Kidney epithelial cell (primary cell): Measurements from ENCODE around the gene SHLD1. TPM values are rescaled to one million over a fixed set of nuclear protein-coding genes. Genes with fewer than 3 reads are reported as not detected.

Experiments used
- DNase-seq: peaks from one replicate; pipeline ENCODE4 v3.0.0-alpha.2; 2010; ENCODE audit warnings: low read depth
- H3K27me3 ChIP-seq: 2 replicates; pipeline ENCODE4 v1.6.0; 2011; ENCODE audit warnings: low read length; ENCODE audit not compliant: control insufficient read depth, insufficient read depth
- H3K36me3 ChIP-seq: 2 replicates; pipeline ENCODE4 v1.5.1; 2011; ENCODE audit warnings: low read length; ENCODE audit not compliant: control insufficient read depth, insufficient read depth
- H3K4me3 ChIP-seq: 2 replicates; pipeline ENCODE4 v1.5.1; 2011; ENCODE audit warnings: low read depth, mild to moderate bottlenecking, control low read depth, low read length
- total RNA-seq: library from RNA; depleted of rRNA; stranded (reverse); fragments of >200 nt; gene quantifications from 2 replicates; pipeline ENCODE4 v1.2.3, GENCODE V29; 2015
- TF ChIP-seq, protein P1 (sequence below): IDR thresholded peaks from 2 replicates; pipeline ENCODE4 v1.5.1; 2011; ENCODE audit warnings: mild to moderate bottlenecking, moderate library complexity, low read length, control low read depth, inconsistent platforms; ENCODE audit not compliant: insufficient read depth, poor library complexity, severe bottlenecking

Gene SHLD1
- total RNA-seq, 1 donor from 2014 or later, result 1.3 TPM

DNA sequence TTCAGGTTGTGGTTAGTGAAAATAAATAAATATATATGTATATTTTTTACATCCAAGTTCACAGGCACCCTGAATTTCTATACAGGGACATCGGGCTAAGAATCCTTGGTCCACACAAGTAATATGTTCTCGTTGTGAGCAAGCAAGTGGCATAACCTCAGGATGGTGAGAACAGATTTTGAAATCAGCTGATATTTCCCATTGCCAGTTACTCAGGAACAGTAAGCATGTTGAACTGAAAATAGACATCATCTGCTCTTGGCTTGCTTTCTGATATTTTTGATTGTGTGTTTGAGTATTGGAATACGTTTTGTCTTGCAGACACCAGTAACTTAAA, 112.5 kb downstream of the SHLD1 start:
- Histone ChIP-seq H3K4me3 (no peak overlapping the region), H3K36me3 (no peaks in the 10 kb centered on the region), H3K27me3 (no peaks in the 10 kb centered on the region)
- TF ChIP-seq, protein P1, sequence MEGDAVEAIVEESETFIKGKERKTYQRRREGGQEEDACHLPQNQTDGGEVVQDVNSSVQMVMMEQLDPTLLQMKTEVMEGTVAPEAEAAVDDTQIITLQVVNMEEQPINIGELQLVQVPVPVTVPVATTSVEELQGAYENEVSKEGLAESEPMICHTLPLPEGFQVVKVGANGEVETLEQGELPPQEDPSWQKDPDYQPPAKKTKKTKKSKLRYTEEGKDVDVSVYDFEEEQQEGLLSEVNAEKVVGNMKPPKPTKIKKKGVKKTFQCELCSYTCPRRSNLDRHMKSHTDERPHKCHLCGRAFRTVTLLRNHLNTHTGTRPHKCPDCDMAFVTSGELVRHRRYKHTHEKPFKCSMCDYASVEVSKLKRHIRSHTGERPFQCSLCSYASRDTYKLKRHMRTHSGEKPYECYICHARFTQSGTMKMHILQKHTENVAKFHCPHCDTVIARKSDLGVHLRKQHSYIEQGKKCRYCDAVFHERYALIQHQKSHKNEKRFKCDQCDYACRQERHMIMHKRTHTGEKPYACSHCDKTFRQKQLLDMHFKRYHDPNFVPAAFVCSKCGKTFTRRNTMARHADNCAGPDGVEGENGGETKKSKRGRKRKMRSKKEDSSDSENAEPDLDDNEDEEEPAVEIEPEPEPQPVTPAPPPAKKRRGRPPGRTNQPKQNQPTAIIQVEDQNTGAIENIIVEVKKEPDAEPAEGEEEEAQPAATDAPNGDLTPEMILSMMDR, result no peak
- DNase-seq, result no peak

DNA sequence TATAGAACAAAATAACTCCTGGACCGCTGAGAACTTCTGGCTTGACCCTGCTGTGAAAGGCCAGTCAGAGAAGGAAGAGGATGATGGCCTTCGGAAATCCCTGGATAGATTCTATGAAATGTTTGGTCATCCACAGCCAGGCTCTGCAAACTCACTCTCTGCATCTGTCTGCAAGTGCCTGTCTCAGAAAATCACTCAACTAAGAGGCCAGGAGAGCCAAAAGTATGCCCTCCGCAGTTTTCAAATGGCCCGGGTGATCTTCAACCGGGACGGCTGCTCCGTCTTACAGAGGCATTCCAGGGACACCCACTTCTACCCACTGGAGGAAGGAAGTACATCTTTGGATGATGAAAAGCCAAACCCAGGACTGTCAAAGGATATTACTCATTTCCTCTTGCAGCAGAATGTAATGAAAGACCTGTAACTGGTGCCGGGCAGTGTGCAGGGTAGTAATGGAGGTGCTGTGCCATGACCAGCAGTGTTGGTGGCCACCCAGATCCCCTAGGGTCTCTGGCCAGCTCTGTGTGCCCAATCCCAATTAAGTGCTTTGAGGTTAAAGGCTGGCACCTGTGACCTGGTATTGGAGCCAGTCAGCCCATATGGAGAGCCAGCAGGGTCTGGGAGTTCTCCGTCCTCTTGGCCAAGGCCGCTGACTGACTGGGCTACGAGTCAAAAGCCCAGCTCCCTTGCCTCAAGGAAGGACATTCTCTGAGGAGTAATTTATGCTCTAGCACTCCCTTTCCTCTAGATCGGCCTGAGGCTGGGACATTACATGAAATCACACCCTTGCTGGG, 113.0 kb downstream of the SHLD1 start:
- no peak overlapping the region for H3K4me3 ChIP-seq
- DNase-seq, result no peak
- H3K27me3 ChIP-seq, result no peaks in the 10 kb centered on the region
- TF ChIP-seq, protein P1, result no peak
- H3K36me3 ChIP-seq, result no peaks in the 10 kb centered on the region

DNA sequence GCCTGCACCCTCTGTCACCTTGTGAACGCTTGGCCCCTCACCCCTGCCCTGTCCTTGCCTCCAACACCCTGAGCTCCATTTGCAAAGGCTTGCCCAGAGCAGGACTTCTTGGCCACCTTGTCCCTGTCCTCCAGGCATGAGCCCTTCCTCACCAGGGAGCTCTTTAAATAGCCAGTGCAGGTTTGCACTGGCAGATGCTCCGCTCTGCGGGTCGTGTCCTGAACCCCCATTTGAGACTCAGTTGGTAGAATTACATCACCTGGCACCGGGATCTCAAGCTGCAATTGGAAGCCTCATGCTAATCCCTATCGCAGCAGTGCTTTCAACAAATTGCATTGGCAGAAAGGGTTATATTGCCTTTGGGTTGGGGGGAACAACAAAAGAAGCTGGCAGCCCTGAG, 114.2 kb downstream of the SHLD1 start:
- H3K36me3 ChIP-seq, result no peaks in the 10 kb centered on the region

DNA sequence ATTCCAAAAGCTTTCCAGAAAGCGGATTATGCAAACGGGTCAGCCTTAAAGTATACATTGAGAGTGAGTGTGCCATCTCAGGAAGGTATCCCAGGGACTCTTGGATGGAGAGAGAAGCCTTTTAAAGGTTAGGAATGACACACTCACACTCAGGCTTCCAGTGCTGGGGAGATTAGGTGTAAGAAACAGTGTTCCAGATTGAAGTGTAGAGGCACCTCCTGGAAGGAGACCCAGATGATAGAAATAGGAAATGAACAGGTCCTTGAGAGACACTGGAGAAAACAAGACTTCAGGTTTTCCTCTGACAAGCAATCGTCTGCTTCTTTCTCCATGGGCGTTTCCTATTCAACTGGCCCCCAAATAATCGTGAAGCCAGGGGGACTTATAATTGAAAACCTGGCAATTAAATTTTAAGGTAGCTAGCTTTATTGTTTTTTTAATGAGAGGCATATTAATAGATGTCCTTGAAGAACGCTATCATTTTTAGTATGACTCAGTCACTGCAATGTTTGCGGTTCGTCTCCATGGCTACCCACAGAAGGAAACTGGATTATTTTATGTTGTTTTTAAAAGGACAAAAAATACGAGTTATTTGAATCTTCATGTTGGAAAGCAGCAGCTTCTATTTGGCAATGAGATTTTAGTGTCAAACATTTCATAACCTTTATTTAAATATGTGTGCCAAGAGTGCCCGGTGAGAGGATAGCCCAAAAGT, 114.8 kb downstream of the SHLD1 start:
- DNase-seq, result no peak
- Histone ChIP-seq H3K36me3 (no peaks in the 10 kb centered on the region), H3K27me3 (no peaks in the 10 kb centered on the region), H3K4me3 (no peak overlapping the region)
- TF ChIP-seq, protein P1, result no peak

More for the DNA sequence above, 114.2 kb downstream of the SHLD1 start:
- TF ChIP-seq, protein P1, result no peak
- Histone ChIP-seq H3K27me3 (no peaks in the 10 kb centered on the region), H3K4me3 (no peak overlapping the region)
- no peak for DNase-seq

DNA sequence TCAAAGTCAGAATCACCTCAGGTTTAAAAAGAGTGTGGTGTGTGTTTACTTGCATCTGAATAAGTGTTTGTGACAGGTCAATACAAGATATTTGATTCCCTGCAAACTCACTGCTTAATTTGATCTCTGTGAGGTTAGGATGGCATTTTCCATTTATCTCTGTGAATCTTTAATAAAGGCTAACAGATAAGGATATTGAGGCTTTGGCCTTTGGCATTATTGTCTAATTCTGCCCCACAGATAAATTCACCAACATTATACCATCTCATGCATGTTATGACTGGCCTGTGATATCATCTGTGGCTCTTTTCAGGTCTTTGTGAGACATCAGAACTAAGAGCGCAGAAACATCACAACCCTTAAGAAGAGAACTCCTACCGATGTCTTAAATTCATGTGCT, 115.4 kb downstream of the SHLD1 start:
- no peak overlapping the region for H3K4me3 ChIP-seq
- no peaks in the 10 kb centered on the region for H3K36me3 ChIP-seq
- no peak for DNase-seq
- H3K27me3 ChIP-seq, result no peaks in the 10 kb centered on the region
- TF ChIP-seq, protein P1, result no peak

DNA sequence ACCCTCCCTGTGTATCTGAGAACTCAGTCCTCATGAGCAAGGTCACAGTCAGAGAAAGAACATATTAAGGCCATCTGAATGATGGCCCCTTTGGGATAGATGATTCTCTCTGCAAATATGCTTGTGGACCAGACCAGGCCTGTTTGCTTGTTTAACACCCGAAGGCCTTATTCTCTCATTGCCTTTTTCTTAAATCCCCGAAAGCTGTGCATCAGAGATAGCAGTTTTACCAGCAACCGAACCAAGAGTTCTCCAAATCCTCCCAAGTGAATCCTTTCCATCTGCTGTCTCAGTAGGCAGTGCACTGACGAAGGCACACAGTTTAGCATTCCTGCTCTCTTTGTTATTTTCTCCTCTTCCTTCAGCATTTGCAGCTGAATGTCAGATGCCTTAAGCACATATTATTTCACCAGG, 120.4 kb downstream of the SHLD1 start:
- H3K4me3 ChIP-seq, result no peak overlapping the region
- DNase-seq, result no peak
- TF ChIP-seq, protein P1, result no peak
- H3K27me3 ChIP-seq, result no peaks in the 10 kb centered on the region
- no peaks in the 10 kb centered on the region for H3K36me3 ChIP-seq
